Mesothelial cell of epicardium (in vitro differentiated cells): ENCODE data around the gene TMEM147. TPM values are rescaled to one million over a fixed set of nuclear protein-coding genes. Genes with fewer than 3 reads are reported as not detected.

Experiments used
- DNase-seq, 2 experiments: peaks; one replicate each; pipeline ENCODE4 v3.0.0; 2021; ENCODE audit warnings: low spot score in 2 of 2; ENCODE audit not compliant: unreplicated experiment in 2 of 2
- H3K27ac Mint-ChIP-seq: 2 replicates; pipeline ENCODE4 v1.8.0; 2021; ENCODE audit warnings: mixed read lengths
- H3K27me3 Mint-ChIP-seq: 2 replicates; pipeline ENCODE4 v1.8.0; 2021; ENCODE audit warnings: low read depth, mixed read lengths
- H3K36me3 Mint-ChIP-seq: 2 replicates; pipeline ENCODE4 v1.8.0; 2021; ENCODE audit warnings: mixed read lengths
- H3K4me1 Mint-ChIP-seq: 2 replicates; pipeline ENCODE4 v1.8.0; 2021; ENCODE audit warnings: mixed read lengths
- H3K4me3 Mint-ChIP-seq: 2 replicates; pipeline ENCODE4 v1.8.0; 2021; ENCODE audit warnings: mild to moderate bottlenecking, moderate library complexity, mixed read lengths
- H3K9me3 Mint-ChIP-seq: 2 replicates; pipeline ENCODE4 v1.8.0; 2021; ENCODE audit warnings: mixed read lengths
- CTCF ChIP-seq: fragments of 200-600 bp; sonication (generic); IDR thresholded peaks from one replicate; pipeline ENCODE4 v1.5.0; 2021; ENCODE audit warnings: antibody characterized with exemption; ENCODE audit not compliant: unreplicated experiment
- total RNA-seq: library from RNA; stranded (reverse); gene quantifications from 3 replicates; pipeline ENCODE4 v1.2.1, GENCODE V29; 2021

TMEM147 gene
- total RNA-seq, 1 donor from 2014 or later = 82.2 TPM

DNA sequence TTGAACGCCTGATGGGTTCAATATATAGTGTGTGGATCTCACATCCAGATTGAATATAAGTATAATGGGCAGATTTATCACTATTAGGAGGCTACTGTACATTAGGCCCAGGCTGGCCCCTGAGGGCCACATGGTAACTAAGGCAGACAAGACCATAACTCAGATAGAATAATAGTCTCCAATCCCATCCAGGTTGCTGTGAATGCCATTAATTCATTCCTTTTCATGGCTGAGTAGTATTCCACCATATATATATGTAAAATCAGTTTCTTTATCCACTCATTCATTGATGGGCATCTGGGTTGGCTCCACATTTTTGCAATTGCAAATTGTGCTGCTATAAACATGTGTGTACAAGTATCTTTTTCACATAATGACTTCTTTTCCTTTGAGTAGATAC, 32.5 kb downstream of the TMEM147 start:
- peaks cover 26% of the 10 kb centered on the region for H3K9me3 Mint-ChIP-seq
- no peak overlapping the region for H3K27ac Mint-ChIP-seq
- H3K36me3 Mint-ChIP-seq = no peaks in the 10 kb centered on the region
- H3K4me3 Mint-ChIP-seq = no peak overlapping the region
- H3K27me3 Mint-ChIP-seq = peaks cover 10% of the 10 kb centered on the region
- TF ChIP-seq CTCF = no peak
- no peak for DNase-seq
- no peaks in the 10 kb centered on the region for H3K4me1 Mint-ChIP-seq

DNA sequence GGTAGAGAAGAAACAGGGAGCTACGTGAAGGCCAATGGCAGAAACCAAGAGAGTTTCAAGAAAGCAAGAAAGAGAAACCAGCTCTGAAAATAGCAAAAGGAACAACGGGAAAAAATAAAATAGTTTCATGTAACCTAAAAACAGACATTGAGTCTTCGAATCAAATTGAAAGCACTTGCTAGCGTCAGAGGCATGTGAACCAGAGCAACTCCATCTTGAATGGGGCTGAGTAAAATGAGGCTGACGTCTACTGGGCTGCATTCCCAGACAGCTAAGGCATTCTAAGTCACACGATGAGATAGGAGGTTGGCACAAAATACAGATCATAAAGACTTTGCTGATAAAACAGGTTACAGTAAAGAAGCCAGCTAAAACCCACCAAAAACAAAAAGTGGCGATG, 33.3 kb downstream of the TMEM147 start:
- no peak for DNase-seq
- no peaks in the 10 kb centered on the region for H3K36me3 Mint-ChIP-seq
- peaks cover 3% of the 10 kb centered on the region for H3K27me3 Mint-ChIP-seq
- H3K4me1 Mint-ChIP-seq = no peaks in the 10 kb centered on the region
- H3K9me3 Mint-ChIP-seq = peaks cover 26% of the 10 kb centered on the region
- no peak overlapping the region for H3K27ac Mint-ChIP-seq
- no peak overlapping the region for H3K4me3 Mint-ChIP-seq
- no peak for TF ChIP-seq CTCF

GRCh38 chr19:35582760-35583159, 37.3 kb downstream of the TMEM147 start:
- no peaks in the 10 kb centered on the region for H3K9me3 Mint-ChIP-seq
- H3K27ac Mint-ChIP-seq = no peak overlapping the region
- TF ChIP-seq CTCF = no peak
- H3K36me3 Mint-ChIP-seq = no peaks in the 10 kb centered on the region
- no peak for DNase-seq
- peaks cover 29% of the 10 kb centered on the region for H3K27me3 Mint-ChIP-seq
- no peak overlapping the region for H3K4me3 Mint-ChIP-seq
- no peaks in the 10 kb centered on the region for H3K4me1 Mint-ChIP-seq

DNA sequence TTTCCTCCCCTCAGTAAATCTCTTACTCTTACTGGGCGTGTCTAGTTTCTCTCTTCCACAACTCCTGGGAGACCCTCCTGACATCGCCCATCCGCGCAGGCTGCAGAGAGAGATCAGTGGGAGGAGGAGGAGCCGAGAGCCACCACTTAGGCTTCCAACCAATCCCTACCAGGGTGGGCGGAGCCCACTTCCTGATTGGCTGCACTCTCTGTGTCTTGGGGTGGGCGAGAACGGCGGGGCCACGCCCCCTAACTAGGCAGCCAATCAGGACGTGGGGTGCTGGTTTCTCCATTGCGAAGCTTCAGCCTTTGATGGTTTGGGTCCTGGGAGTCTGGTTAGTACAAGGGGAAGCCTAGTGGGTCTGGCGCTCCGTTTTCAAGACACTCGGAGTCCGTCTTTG, 40.4 kb downstream of the TMEM147 start, which contains the start of gene PMIS2:
TSS of gene PMIS2 (plus strand) at position 326 of the 400 bp plus-strand sequence. CDS start 87 bp downstream, outside the sequence.
- Mint-ChIP-seq H3K27ac (no peak within 1 kb of the TSS), H3K36me3 (no peaks in the 10 kb centered on the region), H3K27me3 (peaks cover 42% of the 10 kb centered on the region), H3K4me3 (no peak within 1 kb of the TSS), H3K9me3 (no peaks in the 10 kb centered on the region), H3K4me1 (no peaks in the 10 kb centered on the region)
- no peak for TF ChIP-seq CTCF
- no peak for DNase-seq

GRCh38 chr19:35587321-35587720, 41.9 kb downstream of the TMEM147 start:
- Mint-ChIP-seq H3K4me3 (no peak overlapping the region), H3K27me3 (peaks cover 40% of the 10 kb centered on the region), H3K27ac (no peak overlapping the region), H3K36me3 (no peaks in the 10 kb centered on the region), H3K4me1 (no peaks in the 10 kb centered on the region), H3K9me3 (no peaks in the 10 kb centered on the region)
- no peak for TF ChIP-seq CTCF
- no peak for DNase-seq

DNA sequence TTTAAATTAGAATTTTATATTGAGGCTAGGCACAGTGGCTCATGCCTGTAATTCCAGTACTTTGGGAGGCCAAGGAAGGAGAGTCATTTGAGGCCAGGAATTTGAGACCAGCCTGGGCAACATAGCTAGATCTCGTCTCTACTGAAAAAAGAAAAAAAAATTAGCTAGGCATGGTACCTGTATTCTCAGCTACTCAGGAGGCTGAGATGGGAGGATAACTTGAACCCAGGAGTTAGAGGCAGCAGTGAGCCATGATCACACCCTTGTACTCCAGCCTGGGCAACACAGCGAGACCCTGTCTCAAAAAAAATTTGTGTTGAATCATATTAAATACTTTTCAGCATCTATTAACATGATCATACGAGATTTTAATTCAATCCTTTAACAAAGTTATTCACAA, 45.4 kb downstream of the TMEM147 start:
- H3K9me3 Mint-ChIP-seq = no peaks in the 10 kb centered on the region
- H3K27me3 Mint-ChIP-seq = peaks cover 27% of the 10 kb centered on the region
- no peak overlapping the region for H3K4me3 Mint-ChIP-seq

More for the DNA sequence above, 45.4 kb downstream of the TMEM147 start:
- DNase-seq = no peak
- Mint-ChIP-seq H3K36me3 (no peaks in the 10 kb centered on the region), H3K4me1 (no peaks in the 10 kb centered on the region), H3K27ac (no peak overlapping the region)
- no peak for TF ChIP-seq CTCF
